Urothelium cell line (cell line): ENCODE results near the gene ZSCAN16.
A peak's percentile ranks its signal among the peaks of the same experiment; 100 is the strongest.
"Not testable (repeated sequence)": the region's sequence is repeated elsewhere in the genome, so short reads cannot be mapped to it uniquely, and the experiment has no call there.

Experiments
- DNase-seq: peaks from one replicate; pipeline ENCODE4 v3.0.0; 2011; ENCODE audit warnings: low spot score, mixed read lengths
- FAIRE-seq: peaks from 2 replicates; lab custom pipeline; 2011; peaks lifted over from hg19 to GRCh38; lab: Jason Lieb, UNC

Gene ZSCAN16

GRCh38 chr6:28124350-28124970 is at the start of gene ZSCAN16:
TSS of gene ZSCAN16 (plus strand) at chr6:28124609. CDS start at chr6:28125444, 835 bp downstream.
- FAIRE-seq (peak; percentile 35), DNase-seq (peak; percentile 86)

GRCh38 chr6:28078050-28078449 is 46.4 kb upstream of the ZSCAN16 start:
- DNase-seq: no peak
- no peak for FAIRE-seq

GRCh38 chr6:28078836-28079235 is 45.6 kb upstream of the ZSCAN16 start:
- DNase-seq (no peak), FAIRE-seq (no peak)

- not testable (repeated sequence) for DNase-seq
Observed at GRCh38 chr6:28080381-28080630, 44.1 kb upstream of the ZSCAN16 start, which contains the start of gene ZNF165. TSS of gene ZNF165 (plus strand) at chr6:28080568. CDS start at chr6:28085481, 4,913 bp downstream.

GRCh38 chr6:28080631-28081485 is 43.6 kb upstream of the ZSCAN16 start:
- DNase-seq (peak; percentile 88), FAIRE-seq (no peak)

More at GRCh38 chr6:28080381-28080630, 44.1 kb upstream of the ZSCAN16 start, which contains the start of gene ZNF165:
- not testable (repeated sequence) for FAIRE-seq

- DNase-seq: peak; percentile 6
- FAIRE-seq: no peak
Observed at GRCh38 chr6:28081486-28081751, 43.0 kb upstream of the ZSCAN16 start.

GRCh38 chr6:28082939-28083338 is 41.5 kb upstream of the ZSCAN16 start:
- no peak for FAIRE-seq
- no peak for DNase-seq

GRCh38 chr6:28089054-28089453 is 35.4 kb upstream of the ZSCAN16 start:
- no peak for FAIRE-seq
- no peak for DNase-seq

GRCh38 chr6:28090917-28091586 is 33.4 kb upstream of the ZSCAN16 start:
- FAIRE-seq: no peak

GRCh38 chr6:28102222-28102621 is 22.2 kb upstream of the ZSCAN16 start:
- DNase-seq, FAIRE-seq: not testable (repeated sequence)

More at GRCh38 chr6:28090917-28091586, 33.4 kb upstream of the ZSCAN16 start:
- DNase-seq: peak; percentile 38

GRCh38 chr6:28102699-28103098 is 21.7 kb upstream of the ZSCAN16 start:
- FAIRE-seq: not testable (repeated sequence)

GRCh38 chr6:28104392-28105244 is 19.8 kb upstream of the ZSCAN16 start:
- DNase-seq: peak; percentile 92
- FAIRE-seq: no peak

More at GRCh38 chr6:28102699-28103098, 21.7 kb upstream of the ZSCAN16 start:
- not testable (repeated sequence) for DNase-seq

- FAIRE-seq: no peak
- peak; percentile 37 for DNase-seq
Observed at GRCh38 chr6:28105245-28105639, 19.2 kb upstream of the ZSCAN16 start.

- FAIRE-seq (no peak), DNase-seq (no peak)
Observed at GRCh38 chr6:28107506-28107905, 16.9 kb upstream of the ZSCAN16 start.

- DNase-seq (no peak), FAIRE-seq (no peak)
Observed at GRCh38 chr6:28111964-28112363, 12.4 kb upstream of the ZSCAN16 start.

- no peak for DNase-seq
Observed at GRCh38 chr6:28115799-28116198, 8.6 kb upstream of the ZSCAN16 start.

GRCh38 chr6:28117386-28118050 is 6.9 kb upstream of the ZSCAN16 start:
- FAIRE-seq: no peak
- no peak for DNase-seq

More at GRCh38 chr6:28115799-28116198, 8.6 kb upstream of the ZSCAN16 start:
- FAIRE-seq: no peak

- DNase-seq (no peak), FAIRE-seq (no peak)
Observed at GRCh38 chr6:28118217-28118616, 6.2 kb upstream of the ZSCAN16 start.

GRCh38 chr6:28121876-28122275 is 2.5 kb upstream of the ZSCAN16 start:
- DNase-seq (no peak), FAIRE-seq (no peak)

- not testable (repeated sequence) for DNase-seq
Observed at GRCh38 chr6:28122283-28122682, 2.1 kb upstream of the ZSCAN16 start.

More at GRCh38 chr6:28122283-28122682, 2.1 kb upstream of the ZSCAN16 start:
- FAIRE-seq: not testable (repeated sequence)
